B cell (primary cell): ENCODE results near the gene CCR4.

Source experiments
- CTCF ChIP-seq: fragments of 200-600 bp; IDR thresholded peaks from one replicate; pipeline ENCODE4 v1.8.0; 2022; ENCODE audit warnings: antibody characterized with exemption, mild to moderate bottlenecking
- EZH2 ChIP-seq: IDR thresholded peaks from 2 replicates; pipeline ENCODE4 v1.6.1; 2012; ENCODE audit warnings: borderline replicate concordance, low read depth, mild to moderate bottlenecking, moderate library complexity, low read length; ENCODE audit not compliant: insufficient read depth, poor library complexity, severe bottlenecking

DNA sequence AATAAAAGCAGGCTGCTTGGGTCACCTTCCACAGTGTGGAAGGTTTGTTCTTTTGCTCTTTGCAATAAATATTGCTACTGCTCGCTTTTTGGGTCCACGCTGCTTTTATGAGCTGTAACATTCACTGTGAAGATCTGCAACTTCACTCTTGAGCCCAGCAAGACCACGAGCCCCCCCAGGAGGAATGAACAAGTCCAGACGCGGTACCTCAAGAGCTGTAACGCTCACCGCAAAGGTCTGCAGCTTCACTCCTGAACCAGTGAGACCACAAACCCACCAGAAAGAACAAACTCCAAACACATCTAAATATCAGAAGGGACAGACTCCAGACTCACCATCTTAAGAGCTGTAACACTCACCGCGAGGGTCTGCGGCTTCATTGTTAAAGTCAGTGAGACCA is 47.5 kb upstream of the CCR4 start:
- no peak for TF ChIP-seq CTCF
- no peak for TF ChIP-seq EZH2
